ENCODE results near the gene ABCA2. TPM values are rescaled to one million over a fixed set of nuclear protein-coding genes. Genes with fewer than 3 reads are reported as not detected.

The ABCA2 gene
- polyA plus RNA-seq, 1 donor (not counting 4 experiments of a cell fraction or from before 2014, with no cell fraction given), result 1.3 TPM

- Histone ChIP-seq H3K79me2 (ENCODE audit: control insufficient read depth, insufficient read depth, low read length) (peaks cover 2% of the 10 kb centered on the region), H3K9me3 (ENCODE audit: control insufficient read depth, low read depth, low read length) (no peaks in the 10 kb centered on the region), H3K27me3 (ENCODE audit: control insufficient read depth, extremely low read depth, insufficient read depth, low read length) (peaks cover 24% of the 10 kb centered on the region), H3K4me1 (ENCODE audit: control insufficient read depth, extremely low read depth, insufficient read depth, low read length) (peaks cover 11% of the 10 kb centered on the region), H3K4me2 (ENCODE audit: control insufficient read depth, extremely low read depth, insufficient read depth, low read depth, low read length) (peak overlapping the region; percentile 62), H3K36me3 (ENCODE audit: control insufficient read depth in 2 of 2, extremely low read depth in 1 of 2, insufficient read depth in 2 of 2, low read length in 2 of 2) (peaks cover 0 to 2% of the 10 kb centered on the region in 2 experiments), H3K9me1 (ENCODE audit: control insufficient read depth, extremely low read depth, insufficient read depth, low read length) (no peaks in the 10 kb centered on the region), H4K20me1 (ENCODE audit: control insufficient read depth, extremely low read depth, insufficient read depth, low read length) (peaks cover 6% of the 10 kb centered on the region), H3K9ac (ENCODE audit: control insufficient read depth, extremely low read depth, insufficient read depth, low read length) (peak overlapping the region; percentile 22), H2AFZ (ENCODE audit: control insufficient read depth, low read length) (no peak overlapping the region), H3K27ac (ENCODE audit: control insufficient read depth, insufficient read depth, low read length) (no peak overlapping the region), H3K4me3 (ENCODE audit: control insufficient read depth in 2 of 3, extremely low read depth in 1 of 3, insufficient read depth in 2 of 3, low read depth in 1 of 3, low read length in 3 of 3) (peak overlapping the region; percentile 51 to 59 (median 57))
- dilution Hi-C loops (cut with MboI; ENCODE audit: extremely low pct_ligation_motif_present, low sequenced_read_pairs), result no loop called here
- FAIRE-seq, result no peak
- DNase-seq (ENCODE audit: low read depth, low spot score), result no peak
- TF ChIP-seq EZH2 (IDR thresholded peaks at IDR 0.05; ENCODE audit: low read length), result no peak
- no peak for TF ChIP-seq CTCF (optimal IDR thresholded peaks at IDR 0.05 in 1 of 3, IDR thresholded peaks at IDR 0.05 in 1 of 3, conservative IDR thresholded peaks at IDR 0.05 in 1 of 3; ENCODE audit: extremely low read depth in 1 of 3, insufficient read depth in 2 of 3, low read length in 3 of 3)
Measured at GRCh38 chr9:137044502-137045177, 16.6 kb upstream of the ABCA2 start.

DNA sequence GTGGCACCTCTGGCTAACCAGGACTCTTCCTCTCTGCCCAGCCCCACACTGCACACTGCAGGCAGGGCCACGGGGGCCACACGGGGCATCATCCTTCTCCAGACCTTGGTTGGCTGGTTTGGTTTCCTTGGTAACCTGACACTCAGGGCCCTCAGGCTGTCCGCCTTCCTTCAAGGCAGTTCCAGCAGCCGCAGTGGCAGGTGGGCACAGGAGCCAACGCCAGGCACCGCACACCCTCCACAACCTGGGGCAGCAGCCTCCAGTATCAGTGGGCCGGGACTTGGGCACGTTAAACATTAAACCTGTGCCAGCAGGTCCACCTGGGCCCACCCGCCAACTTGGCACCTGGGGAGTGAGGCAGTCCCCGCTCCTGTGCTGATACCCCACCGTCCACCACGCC lies 16.0 kb upstream of the ABCA2 start:
- TF ChIP-seq EZH2 (IDR thresholded peaks at IDR 0.05; ENCODE audit: low read length) (no peak), CTCF (optimal IDR thresholded peaks at IDR 0.05 in 1 of 3, IDR thresholded peaks at IDR 0.05 in 1 of 3, conservative IDR thresholded peaks at IDR 0.05 in 1 of 3; ENCODE audit: extremely low read depth in 1 of 3, insufficient read depth in 2 of 3, low read length in 3 of 3) (no peak)
- Histone ChIP-seq H3K4me2 (ENCODE audit: control insufficient read depth, extremely low read depth, insufficient read depth, low read depth, low read length) (no peak overlapping the region), H2AFZ (ENCODE audit: control insufficient read depth, low read length) (no peak overlapping the region), H3K9me3 (ENCODE audit: control insufficient read depth, low read depth, low read length) (no peaks in the 10 kb centered on the region), H3K79me2 (ENCODE audit: control insufficient read depth, insufficient read depth, low read length) (peaks cover 2% of the 10 kb centered on the region), H3K4me1 (ENCODE audit: control insufficient read depth, extremely low read depth, insufficient read depth, low read length) (peaks cover 11% of the 10 kb centered on the region), H3K4me3 (ENCODE audit: control insufficient read depth in 2 of 3, extremely low read depth in 1 of 3, insufficient read depth in 2 of 3, low read depth in 1 of 3, low read length in 3 of 3) (no peak overlapping the region), H3K9me1 (ENCODE audit: control insufficient read depth, extremely low read depth, insufficient read depth, low read length) (no peaks in the 10 kb centered on the region), H4K20me1 (ENCODE audit: control insufficient read depth, extremely low read depth, insufficient read depth, low read length) (peaks cover 6% of the 10 kb centered on the region), H3K27me3 (ENCODE audit: control insufficient read depth, extremely low read depth, insufficient read depth, low read length) (peaks cover 19% of the 10 kb centered on the region), H3K27ac (ENCODE audit: control insufficient read depth, insufficient read depth, low read length) (no peak overlapping the region), H3K9ac (ENCODE audit: control insufficient read depth, extremely low read depth, insufficient read depth, low read length) (no peak overlapping the region), H3K36me3 (ENCODE audit: control insufficient read depth in 2 of 2, extremely low read depth in 1 of 2, insufficient read depth in 2 of 2, low read length in 2 of 2) (peaks cover 0 to 2% of the 10 kb centered on the region in 2 experiments)
- FAIRE-seq (no peak), DNase-seq (ENCODE audit: low read depth, low spot score) (no peak)
- dilution Hi-C loops (cut with MboI; ENCODE audit: extremely low pct_ligation_motif_present, low sequenced_read_pairs), result no loop called here

Data from keratinocyte (primary cell).